Vagina (tissue), 2 donors: ENCODE data around the gene TRIM71.

Experiments
- CTCF ChIP-seq, 3 experiments: fragments of 450-650 bp in 2 of 3; fragments of 200-600 bp in 1 of 3; sonication (generic) in 1 of 3; IDR thresholded peaks; one replicate each; pipeline ENCODE4 v1.5.1; 2017 to 2019; ENCODE audit warnings: antibody characterized with exemption in 3 of 3, mild to moderate bottlenecking in 2 of 3, moderate library complexity in 2 of 3
- POLR2AphosphoS5 ChIP-seq, 2 donors: sonication (generic); formaldehyde crosslinking; IDR thresholded peaks; one replicate each; pipeline ENCODE4 v1.9.0; 2017; ENCODE audit warnings: antibody characterized with exemption in 2 of 2, mild to moderate bottlenecking in 2 of 2, low read depth in 1 of 2; ENCODE audit not compliant: insufficient read depth in 1 of 2

DNA sequence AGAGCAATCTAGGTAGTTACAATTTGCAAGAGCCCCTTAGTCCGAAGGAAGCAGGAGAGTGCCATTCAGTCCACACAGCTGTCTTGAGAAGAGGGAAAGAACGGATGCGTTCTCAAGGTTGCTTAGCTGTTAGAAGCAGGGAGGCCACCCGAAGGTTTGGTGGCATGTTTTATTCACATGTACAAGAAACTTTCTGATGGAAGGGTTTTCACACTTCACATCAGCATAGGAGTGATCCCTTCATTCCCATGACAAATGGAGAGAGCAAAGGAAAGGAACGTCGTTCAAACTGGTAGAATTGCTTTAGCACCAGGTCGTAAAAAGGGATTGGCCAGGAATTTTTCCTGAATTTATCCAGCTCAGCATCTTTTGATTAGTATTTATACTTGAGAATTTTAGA, 53.5 kb downstream of the TRIM71 start:
- TF ChIP-seq CTCF (IDR thresholded peaks at IDR 0.05) (no peak), POLR2AphosphoS5 (IDR thresholded peaks at IDR 0.05; ENCODE audit: insufficient read depth in 1 of 2, low read depth in 1 of 2) (no peak)
